Activated T-cell treated with anti-CD3 and anti-CD28 coated beads for 4 hours (primary cell): ENCODE data around the gene PLAA.
"Not testable (repeated sequence)": the region's sequence is repeated elsewhere in the genome, so short reads cannot be mapped to it uniquely, and the experiment has no call there.

Experiments used
- DNase-seq: peaks from one replicate; pipeline ENCODE4 v3.0.0-alpha.2; 2020

PLAA gene

DNA sequence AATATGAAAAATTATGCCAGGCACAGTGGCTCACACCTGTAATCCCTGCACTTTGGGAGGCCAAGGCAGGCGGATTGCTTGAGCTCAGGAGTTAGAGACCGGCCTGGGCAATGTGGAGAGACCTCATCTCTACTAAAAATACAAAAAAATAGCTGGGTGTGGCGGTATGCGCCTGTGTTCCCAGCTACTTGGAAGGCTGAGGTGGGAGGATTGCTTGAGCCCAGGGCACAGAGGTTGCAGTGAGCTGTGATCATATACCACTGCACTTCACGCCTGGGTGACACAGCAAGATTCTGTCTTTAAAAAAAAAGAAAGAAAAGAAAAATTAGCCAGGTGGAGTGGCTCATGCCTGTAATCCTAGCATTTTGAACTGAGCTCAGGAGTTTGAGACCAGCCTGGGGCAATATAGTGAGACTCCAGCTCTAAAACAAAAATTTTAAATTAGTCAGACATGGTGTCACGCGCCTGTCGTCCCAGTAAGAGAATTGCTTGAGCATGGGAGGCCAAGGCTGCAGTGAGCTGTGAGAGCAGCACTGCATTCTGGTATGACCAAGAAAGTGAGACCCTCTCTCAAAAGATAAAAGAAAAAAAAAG is 18.0 kb downstream of the PLAA start:
- DNase-seq = no peak

DNA sequence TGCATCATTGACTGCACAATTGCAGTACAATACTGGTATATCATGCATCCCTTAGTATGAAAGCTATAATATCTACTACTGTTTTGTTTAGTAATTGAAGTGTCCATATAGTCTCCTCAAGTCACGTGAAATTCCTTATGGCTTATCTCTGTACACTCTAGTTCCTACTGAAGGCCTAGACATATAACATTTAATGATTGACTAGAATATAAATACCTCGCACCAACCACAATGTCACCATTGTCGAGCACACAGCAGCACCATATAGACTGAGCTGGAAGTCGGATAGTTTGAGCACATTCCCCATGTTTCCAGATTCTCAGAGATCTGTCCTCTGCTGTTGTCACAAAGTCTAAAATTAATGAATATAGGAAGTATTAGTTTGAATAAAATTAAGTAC is 21.4 kb downstream of the PLAA start:
- no peak for DNase-seq

DNA sequence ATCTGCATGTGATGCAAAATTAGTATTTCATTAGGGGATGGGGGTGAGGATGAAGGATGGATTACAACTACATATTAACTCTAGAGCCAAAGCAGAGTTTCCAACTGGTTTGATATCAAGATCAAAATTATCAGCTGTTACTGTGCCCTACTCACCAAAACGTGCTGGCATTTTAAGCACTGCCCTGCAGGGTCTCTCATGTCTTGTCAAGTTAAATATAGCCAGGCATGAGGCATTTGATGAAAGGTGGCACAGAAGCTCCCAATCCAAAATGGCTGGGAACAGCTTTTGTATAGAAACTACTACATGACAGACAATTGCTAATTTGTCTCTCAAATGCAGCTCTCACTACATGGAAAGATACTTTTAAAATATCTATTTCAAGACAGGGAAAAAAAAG is 27.3 kb downstream of the PLAA start:
- no peak for DNase-seq

GRCh38 chr9:26913138-26913668 is 33.8 kb downstream of the PLAA start:
- no peak for DNase-seq

DNA sequence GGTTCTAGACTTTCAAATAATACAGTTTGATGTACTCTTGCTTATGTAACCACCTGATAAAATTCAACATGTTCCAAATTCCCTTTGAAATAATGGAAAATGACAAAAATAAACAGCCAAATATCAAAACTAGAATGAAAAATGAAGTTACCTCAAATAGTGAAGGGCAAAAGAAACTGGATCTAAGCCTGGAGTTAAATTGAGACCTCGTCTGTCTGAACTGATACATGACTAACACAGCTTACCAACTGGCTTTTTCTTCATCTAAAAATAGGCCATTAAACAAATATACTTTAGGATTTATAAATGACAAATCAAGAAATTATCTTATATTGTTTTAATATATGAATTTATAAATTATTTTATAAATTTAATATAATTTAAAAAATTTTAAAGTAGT is 42.4 kb downstream of the PLAA start:
- DNase-seq = no peak

DNA sequence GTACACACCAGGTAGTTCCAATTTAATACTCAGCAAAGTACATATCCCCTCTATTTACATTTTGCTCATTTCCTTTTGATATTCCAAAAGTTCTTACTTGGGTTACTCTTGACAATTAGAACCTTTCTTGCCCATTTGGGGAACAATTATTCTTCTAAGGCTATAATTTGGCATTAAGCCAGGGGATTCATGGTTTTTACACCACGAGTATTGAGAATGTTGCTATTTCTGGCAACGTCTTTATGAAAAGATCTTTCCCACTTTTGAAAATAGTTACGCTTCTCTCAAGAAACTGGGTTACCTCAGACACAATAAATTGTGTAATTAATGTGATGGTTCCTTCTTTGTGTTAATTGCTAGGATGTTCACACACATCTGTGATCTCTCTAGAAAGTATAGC is 43.0 kb downstream of the PLAA start:
- no peak for DNase-seq

GRCh38 chr9:26893030-26893676 is 53.9 kb downstream of the PLAA start:
- no peak for DNase-seq

GRCh38 chr9:26892251-26893029 is 54.6 kb downstream of the PLAA start, which contains the start of gene CAAP1:
Gene CAAP1 (minus strand): TSS chr9:26892802. CDS start chr9:26892715, 87 bp downstream.
- DNase-seq = peak; percentile 92

- no peak for DNase-seq
Measured at GRCh38 chr9:26891726-26892125, 55.3 kb downstream of the PLAA start.

- no peak for DNase-seq
Measured at GRCh38 chr9:26888271-26888670, 58.8 kb downstream of the PLAA start.

- DNase-seq = no peak
Measured at GRCh38 chr9:26882154-26882553, 64.9 kb downstream of the PLAA start.

GRCh38 chr9:26880262-26880661 is 66.8 kb downstream of the PLAA start:
- no peak for DNase-seq

DNA sequence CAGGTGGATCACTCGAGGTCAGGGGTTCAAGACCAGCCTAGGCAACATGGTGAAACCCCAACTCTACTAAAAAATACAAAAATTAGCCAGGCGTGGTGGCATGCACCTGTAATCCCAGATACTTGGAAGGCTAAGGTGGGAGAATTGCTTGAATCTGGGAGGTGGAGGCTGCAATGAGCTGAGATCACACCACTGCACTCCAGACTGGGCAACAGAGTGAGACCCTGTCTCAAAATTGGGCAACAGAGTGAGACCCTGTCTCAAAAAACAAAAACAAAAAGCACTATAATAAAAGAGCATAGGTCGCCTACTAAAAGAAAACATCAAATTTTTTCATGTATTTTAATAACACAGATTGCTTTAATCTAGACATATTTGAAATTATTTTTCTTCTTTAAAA is 71.9 kb downstream of the PLAA start:
- DNase-seq = not testable (repeated sequence)

DNA sequence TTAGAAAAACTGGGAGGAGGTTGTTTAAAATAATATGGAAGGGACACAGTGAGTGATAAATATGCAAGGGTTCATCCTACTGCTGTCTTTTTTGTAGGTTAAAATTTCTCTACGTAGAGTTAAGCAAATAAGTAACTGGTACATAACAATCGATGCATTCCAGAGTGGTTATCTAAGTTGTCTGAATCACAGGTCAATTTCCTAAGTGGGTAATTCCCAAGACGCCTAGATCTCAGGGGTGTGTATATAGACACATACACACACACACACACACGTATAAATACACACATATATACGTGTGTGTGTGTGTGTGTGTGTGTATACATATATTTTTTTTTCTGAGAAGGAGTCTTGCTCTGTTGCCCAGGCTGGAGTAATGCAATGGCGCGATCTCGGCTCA is 76.8 kb downstream of the PLAA start:
- DNase-seq = no peak

DNA sequence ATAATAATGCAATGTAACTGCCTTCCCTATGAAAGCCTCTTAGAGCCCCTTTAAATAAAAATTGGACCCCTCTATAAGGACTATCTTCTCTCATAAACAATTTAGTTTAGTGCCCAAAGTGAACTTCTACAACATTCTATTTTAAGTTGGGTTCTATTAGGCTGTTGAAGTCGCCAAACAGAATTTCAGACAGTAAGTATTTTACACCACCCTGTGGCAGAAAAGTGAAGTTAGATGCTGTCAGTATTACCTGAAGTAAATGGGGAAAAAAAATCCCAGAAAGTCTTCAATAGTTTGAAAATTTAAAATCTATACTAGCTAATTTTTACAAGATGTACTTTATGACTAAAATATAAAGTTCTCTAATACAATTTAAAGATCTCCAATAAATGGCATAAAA is 84.0 kb downstream of the PLAA start:
- no peak for DNase-seq

DNA sequence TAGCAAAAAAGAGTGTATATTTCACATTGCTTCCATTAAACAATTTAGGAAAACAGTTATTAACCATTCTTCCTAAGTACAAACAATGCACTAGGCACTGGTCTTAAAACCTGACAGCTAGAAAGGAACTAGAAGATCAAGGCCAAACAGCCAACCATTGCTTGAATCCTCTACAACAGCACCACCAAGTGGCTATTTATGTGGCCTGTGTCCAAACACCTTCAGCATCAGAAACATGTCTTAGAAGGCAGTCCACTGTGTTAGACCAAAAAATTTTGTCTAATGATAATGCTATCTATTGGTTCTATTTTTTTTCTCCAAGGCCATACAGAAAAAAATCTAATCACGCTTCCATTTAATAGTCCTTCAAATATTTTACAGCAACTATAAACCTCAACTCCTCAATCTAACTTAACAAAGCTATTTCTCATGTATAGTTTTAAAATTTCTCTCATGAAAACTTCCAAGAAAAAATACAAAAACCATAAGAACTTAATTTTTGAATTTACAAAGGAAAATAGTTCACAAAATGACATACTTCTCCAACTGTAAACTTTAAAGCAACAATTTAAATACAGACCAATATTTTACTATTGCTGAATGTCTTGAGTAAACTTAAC is 90.5 kb downstream of the PLAA start:
- DNase-seq = no peak
